DMS153 treated with DMSO at 0.1 percent for 48 hours (cell line): ENCODE data around the gene KSR1.
"Not testable (repeated sequence)": the region's sequence is repeated elsewhere in the genome, so short reads cannot be mapped to it uniquely, and the experiment has no call there.

Experiments
- DNase-seq: peaks from one replicate; lab custom pipeline; 2025; ENCODE audit not compliant: unreplicated experiment; lab: John Stamatoyannopoulos, UW

The KSR1 gene

GRCh38 chr17:27631897-27632725, 175.9 kb downstream of the KSR1 start:
- DNase-seq: no peak

GRCh38 chr17:27632766-27633165, 176.5 kb downstream of the KSR1 start:
- not testable (repeated sequence) for DNase-seq

GRCh38 chr17:27633312-27634025, 177.2 kb downstream of the KSR1 start:
- no peak for DNase-seq

GRCh38 chr17:27634026-27634335, 177.7 kb downstream of the KSR1 start:
- DNase-seq: no peak

GRCh38 chr17:27634776-27635175, 178.5 kb downstream of the KSR1 start:
- no peak for DNase-seq

GRCh38 chr17:27635275-27635823, 179.1 kb downstream of the KSR1 start:
- DNase-seq: no peak

- DNase-seq: not testable (repeated sequence)
Observed at GRCh38 chr17:27636005-27636520, 179.8 kb downstream of the KSR1 start.

GRCh38 chr17:27637818-27638217, 181.6 kb downstream of the KSR1 start:
- not testable (repeated sequence) for DNase-seq

GRCh38 chr17:27638415-27638914, 182.2 kb downstream of the KSR1 start:
- DNase-seq: not testable (repeated sequence)

GRCh38 chr17:27640790-27641189, 184.5 kb downstream of the KSR1 start:
- no peak for DNase-seq

GRCh38 chr17:27644586-27644985, 188.3 kb downstream of the KSR1 start:
- no peak for DNase-seq

- not testable (repeated sequence) for DNase-seq
Observed at GRCh38 chr17:27645621-27646020, 189.4 kb downstream of the KSR1 start.

- DNase-seq: no peak
Observed at GRCh38 chr17:27646232-27646631, 190.0 kb downstream of the KSR1 start.

- DNase-seq: no peak
Observed at GRCh38 chr17:27647765-27648164, 191.5 kb downstream of the KSR1 start.

GRCh38 chr17:27649111-27649571, 192.9 kb downstream of the KSR1 start:
- DNase-seq: not testable (repeated sequence)

GRCh38 chr17:27649929-27650328, 193.7 kb downstream of the KSR1 start:
- DNase-seq: no peak

GRCh38 chr17:27650836-27651235, 194.6 kb downstream of the KSR1 start:
- DNase-seq: no peak

- DNase-seq: no peak
Observed at GRCh38 chr17:27651411-27652345, 195.4 kb downstream of the KSR1 start.

GRCh38 chr17:27653449-27653971, 197.3 kb downstream of the KSR1 start:
- not testable (repeated sequence) for DNase-seq

- no peak for DNase-seq
Observed at GRCh38 chr17:27654136-27654535, 197.9 kb downstream of the KSR1 start.
